SH-SY5Y (cell line): Measurements from ENCODE around the gene EIF4G3.

ENCODE experiments used
- GATA2 ChIP-seq: IDR thresholded peaks from 2 replicates; pipeline ENCODE4 v1.6.1; 2011; ENCODE audit warnings: mild to moderate bottlenecking, low read depth, low read length
- GATA3 ChIP-seq: IDR thresholded peaks from 2 replicates; pipeline ENCODE4 v1.6.1; 2011; ENCODE audit warnings: low read depth, mild to moderate bottlenecking, low read length, moderate library complexity

GRCh38 chr1:20891091-20891490, 285.6 kb downstream of the EIF4G3 start:
- TF ChIP-seq GATA3 (no peak), GATA2 (no peak)
